Gastrocnemius medialis (tissue), 4 donors: Measurements from ENCODE around the gene NUP214. TPM values are rescaled to one million over a fixed set of nuclear protein-coding genes. Genes with fewer than 3 reads are reported as not detected.

Source experiments
- ATAC-seq, 2 donors: fragments of 150-250 bp; one replicate each; pipeline ENCODE4 v1.9.1; 2016
- DNase-seq, 2 donors: peaks; one replicate each; pipeline ENCODE4 v3.0.0-alpha.2; 2019
- H3K27ac ChIP-seq, 4 donors: fragments of 200-600 bp; sonication (generic); 1 replicate in 1 of 4; 2 replicates in 3 of 4; pipeline ENCODE4 v1.5.1; 2016 to 2018; ENCODE audit warnings: mild to moderate bottlenecking in 2 of 4, moderate library complexity in 1 of 4
- H3K27me3 ChIP-seq, 3 donors: fragments of 200-600 bp; sonication (generic) in 2 of 3; 1 replicate in 1 of 3; 2 replicates in 2 of 3; pipeline versions ENCODE4 v1.5.1 to v1.6.0; 2016 to 2019; ENCODE audit warnings: mild to moderate bottlenecking in 1 of 3, moderate library complexity in 1 of 3
- H3K36me3 ChIP-seq, 2 donors: fragments of 200-600 bp; sonication (generic) in 1 of 2; one replicate each; pipeline ENCODE4 v1.5.1; 2017 to 2018
- H3K4me1 ChIP-seq, 2 donors: fragments of 200-600 bp; sonication (generic) in 1 of 2; one replicate each; pipeline ENCODE4 v1.5.1; 2016 to 2017; ENCODE audit warnings: mild to moderate bottlenecking in 2 of 2
- H3K4me3 ChIP-seq, 4 donors: fragments of 200-600 bp; sonication (generic) in 3 of 4; 1 replicate in 1 of 4; 2 replicates in 3 of 4; pipeline ENCODE4 v1.5.1; 2016 to 2019; ENCODE audit warnings: mild to moderate bottlenecking in 2 of 4
- H3K9me3 ChIP-seq, 3 donors: fragments of 200-600 bp; sonication (generic) in 2 of 3; 1 replicate in 1 of 3; 2 replicates in 2 of 3; pipeline ENCODE4 v1.5.1; 2016 to 2019
- POLR2A ChIP-seq, 2 donors: fragments of 450-650 bp; IDR thresholded peaks; one replicate each; pipeline ENCODE4 v1.6.1; 2017; ENCODE audit warnings: antibody characterized with exemption in 2 of 2, mild to moderate bottlenecking in 2 of 2, moderate library complexity in 2 of 2
- in situ Hi-C, 4 donors: fragments of 200-750 bp; cut with MboI; loops; one replicate each; pipeline versions ENCODE4 v1.15.0 to v1.8.0; 2017; ENCODE audit warnings: low sequenced_read_pairs in 4 of 4
- intact Hi-C: fragments of 100-400 bp; cut with DNase I; formaldehyde crosslinking; loops from one replicate; pipeline ENCODE4 v1.15.1; 2023; ENCODE audit warnings: low total_unique reads
- total RNA-seq, 4 donors: library from RNA; depleted of rRNA; stranded (reverse); fragments of >200 nt; gene quantifications; one replicate each; pipeline versions ENCODE4 v1.1.0 to v1.2.3, GENCODE V29; 2016
- TF ChIP-seq, protein P1 (sequence below), 5 experiments: fragments of 450-650 bp in 3 of 5; fragments of 200-600 bp in 2 of 5; sonication (generic) in 2 of 5; IDR thresholded peaks in 4 of 5; conservative IDR thresholded peaks in 1 of 5; 1 replicate in 4 of 5; 2 replicates in 1 of 5; pipeline ENCODE4 v1.5.1; 2016 to 2019; ENCODE audit warnings: antibody characterized with exemption in 5 of 5, mild to moderate bottlenecking in 3 of 5, moderate library complexity in 3 of 5

NUP214 gene
- total RNA-seq, 4 donors from 2014 or later, result 24.2 to 47.5 (median 29.9) TPM

DNA sequence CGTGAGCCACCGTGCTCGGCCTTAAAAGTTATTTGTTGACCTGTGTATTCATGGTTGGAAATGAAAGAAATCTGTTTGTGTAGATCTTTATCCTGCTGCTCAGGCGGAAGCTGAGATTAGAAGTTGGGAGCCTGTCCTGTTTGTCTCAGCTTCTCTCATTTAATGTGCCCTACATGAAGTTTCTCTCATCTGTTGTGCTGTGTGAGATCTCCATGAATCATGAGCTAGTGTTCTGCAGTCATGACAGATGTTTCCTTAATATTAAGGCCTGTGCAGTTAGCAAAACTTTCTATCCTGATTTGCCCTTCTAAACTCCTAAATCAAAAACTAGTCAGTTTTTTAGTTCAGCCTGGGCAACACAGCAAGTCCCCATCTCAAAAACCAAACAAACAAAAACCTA, 91.4 kb downstream of the NUP214 start:
- intact Hi-C loops (no loop called here), in situ Hi-C loops (no loop called here)
- ATAC-seq (no peak), DNase-seq (no peak)
- TF ChIP-seq, protein P1, sequence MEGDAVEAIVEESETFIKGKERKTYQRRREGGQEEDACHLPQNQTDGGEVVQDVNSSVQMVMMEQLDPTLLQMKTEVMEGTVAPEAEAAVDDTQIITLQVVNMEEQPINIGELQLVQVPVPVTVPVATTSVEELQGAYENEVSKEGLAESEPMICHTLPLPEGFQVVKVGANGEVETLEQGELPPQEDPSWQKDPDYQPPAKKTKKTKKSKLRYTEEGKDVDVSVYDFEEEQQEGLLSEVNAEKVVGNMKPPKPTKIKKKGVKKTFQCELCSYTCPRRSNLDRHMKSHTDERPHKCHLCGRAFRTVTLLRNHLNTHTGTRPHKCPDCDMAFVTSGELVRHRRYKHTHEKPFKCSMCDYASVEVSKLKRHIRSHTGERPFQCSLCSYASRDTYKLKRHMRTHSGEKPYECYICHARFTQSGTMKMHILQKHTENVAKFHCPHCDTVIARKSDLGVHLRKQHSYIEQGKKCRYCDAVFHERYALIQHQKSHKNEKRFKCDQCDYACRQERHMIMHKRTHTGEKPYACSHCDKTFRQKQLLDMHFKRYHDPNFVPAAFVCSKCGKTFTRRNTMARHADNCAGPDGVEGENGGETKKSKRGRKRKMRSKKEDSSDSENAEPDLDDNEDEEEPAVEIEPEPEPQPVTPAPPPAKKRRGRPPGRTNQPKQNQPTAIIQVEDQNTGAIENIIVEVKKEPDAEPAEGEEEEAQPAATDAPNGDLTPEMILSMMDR (IDR thresholded peaks at IDR 0.05 in 4 of 5, conservative IDR thresholded peaks at IDR 0.05 in 1 of 5), result no peak
- no peak for TF ChIP-seq POLR2A (IDR thresholded peaks at IDR 0.05)
- Histone ChIP-seq H3K4me3 (no peak overlapping the region), H3K9me3 (no peaks in the 10 kb centered on the region), H3K36me3 (peaks cover 0 to 10% of the 10 kb centered on the region in 2 donors), H3K27me3 (no peaks in the 10 kb centered on the region), H3K27ac (no peak overlapping the region), H3K4me1 (peaks cover 0 to 7% of the 10 kb centered on the region in 2 donors)

DNA sequence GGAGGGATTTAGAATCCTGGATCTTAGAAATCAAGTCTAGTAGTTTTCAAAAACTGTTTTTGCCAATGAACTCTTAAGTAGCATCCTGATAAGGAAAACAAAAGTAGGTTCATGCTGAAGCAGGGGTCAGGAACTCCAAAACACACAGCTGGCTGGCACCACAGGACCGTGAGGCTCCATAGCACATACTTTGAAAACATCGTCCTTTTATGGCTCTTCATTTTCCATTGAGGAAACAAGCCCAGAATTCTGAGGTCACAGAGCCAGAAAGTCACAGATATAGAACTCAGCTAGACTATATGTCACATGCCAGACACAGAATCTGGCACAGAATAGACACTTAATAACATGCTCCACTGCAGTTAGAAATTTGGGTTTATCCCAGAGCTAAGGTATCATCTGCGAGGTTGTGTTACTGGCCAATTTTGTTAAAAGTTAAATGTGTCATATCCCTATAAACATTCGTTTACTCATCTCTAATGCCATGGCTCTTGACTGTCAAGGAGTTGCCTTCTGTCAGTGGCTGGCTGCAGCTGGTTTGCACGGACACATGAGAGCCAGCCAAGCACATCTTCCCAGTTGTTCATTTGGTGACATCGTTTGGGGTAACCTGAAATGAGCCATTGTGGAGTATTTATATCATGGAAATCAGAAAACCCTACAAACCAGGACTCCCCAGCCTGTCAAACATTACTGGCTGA, 92.1 kb downstream of the NUP214 start:
- ATAC-seq (no peak), DNase-seq (no peak)
- H3K9me3 ChIP-seq, result no peaks in the 10 kb centered on the region
- intact Hi-C loops (no loop called here), in situ Hi-C loops (no loop called here)
- H3K27me3 ChIP-seq, result no peaks in the 10 kb centered on the region
- H3K4me1 ChIP-seq, result peaks cover 0 to 7% of the 10 kb centered on the region in 2 donors
- peaks cover 0 to 7% of the 10 kb centered on the region in 2 donors for H3K36me3 ChIP-seq
- peak overlapping the region in 1 of 4 donors; percentile 11 for H3K27ac ChIP-seq
- TF ChIP-seq, protein P1 (IDR thresholded peaks at IDR 0.05 in 4 of 5, conservative IDR thresholded peaks at IDR 0.05 in 1 of 5), result no peak
- no peak overlapping the region for H3K4me3 ChIP-seq

DNA sequence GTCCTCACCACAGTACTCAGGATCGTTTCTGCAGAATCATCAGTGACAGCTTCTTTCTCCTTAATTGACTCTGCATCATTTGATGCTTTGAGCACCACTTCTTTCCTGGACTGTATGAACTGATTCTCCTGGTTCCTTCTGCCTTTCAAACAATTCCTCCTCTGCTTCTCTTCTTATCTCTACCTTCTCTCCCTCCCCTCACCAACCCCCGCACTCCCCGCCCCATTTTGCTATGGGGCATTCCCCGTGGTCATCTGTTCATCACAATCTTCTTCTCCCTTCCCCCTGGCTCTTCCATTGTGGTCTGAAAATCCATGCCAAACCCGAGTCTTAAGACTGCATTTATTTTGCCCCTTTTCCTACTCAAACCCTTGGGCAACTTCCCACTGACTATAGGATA, 93.0 kb downstream of the NUP214 start:
- peaks cover 0 to 14% of the 10 kb centered on the region in 2 donors for H3K36me3 ChIP-seq
- ATAC-seq (no peak), DNase-seq (no peak)
- in situ Hi-C loops, result no loop called here
- H3K27ac ChIP-seq, result no peak overlapping the region
- H3K4me3 ChIP-seq, result no peak overlapping the region
- TF ChIP-seq, protein P1 (IDR thresholded peaks at IDR 0.05 in 4 of 5, conservative IDR thresholded peaks at IDR 0.05 in 1 of 5), result no peak
- TF ChIP-seq POLR2A (IDR thresholded peaks at IDR 0.05), result no peak
- H3K4me1 ChIP-seq, result peaks cover 0 to 7% of the 10 kb centered on the region in 2 donors
- no peaks in the 10 kb centered on the region for H3K9me3 ChIP-seq
- intact Hi-C loops, result no loop called here
- H3K27me3 ChIP-seq, result no peaks in the 10 kb centered on the region

DNA sequence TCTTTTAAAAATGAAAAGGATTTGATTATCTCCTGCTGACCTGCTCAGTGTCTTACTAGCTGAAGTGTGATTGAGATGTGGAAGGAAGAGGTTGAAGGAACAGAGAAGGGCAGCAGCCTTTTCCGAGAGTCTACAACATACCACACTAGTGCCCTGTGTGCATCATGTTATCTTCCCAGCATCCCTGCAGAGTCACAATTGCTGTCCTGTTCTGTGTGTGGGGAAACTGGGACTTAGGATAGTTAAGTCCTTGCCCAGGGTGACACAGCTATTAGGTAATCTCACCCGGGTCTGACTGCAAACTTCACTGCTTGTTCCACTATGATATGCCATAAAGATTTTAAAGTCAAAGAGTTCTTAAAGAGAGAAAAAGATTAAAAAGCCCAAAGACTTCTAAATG, 95.1 kb downstream of the NUP214 start:
- H3K4me3 ChIP-seq, result no peak overlapping the region
- DNase-seq (no peak), ATAC-seq (no peak)
- no peaks in the 10 kb centered on the region for H3K4me1 ChIP-seq
- intact Hi-C loops, result no loop called here
- no peaks in the 10 kb centered on the region for H3K9me3 ChIP-seq
- in situ Hi-C loops, result no loop called here
- no peak for TF ChIP-seq POLR2A (IDR thresholded peaks at IDR 0.05)
- TF ChIP-seq, protein P1 (IDR thresholded peaks at IDR 0.05 in 4 of 5, conservative IDR thresholded peaks at IDR 0.05 in 1 of 5), result no peak
- H3K27me3 ChIP-seq, result no peaks in the 10 kb centered on the region
- peaks cover 0 to 14% of the 10 kb centered on the region in 2 donors for H3K36me3 ChIP-seq
- no peak overlapping the region for H3K27ac ChIP-seq

DNA sequence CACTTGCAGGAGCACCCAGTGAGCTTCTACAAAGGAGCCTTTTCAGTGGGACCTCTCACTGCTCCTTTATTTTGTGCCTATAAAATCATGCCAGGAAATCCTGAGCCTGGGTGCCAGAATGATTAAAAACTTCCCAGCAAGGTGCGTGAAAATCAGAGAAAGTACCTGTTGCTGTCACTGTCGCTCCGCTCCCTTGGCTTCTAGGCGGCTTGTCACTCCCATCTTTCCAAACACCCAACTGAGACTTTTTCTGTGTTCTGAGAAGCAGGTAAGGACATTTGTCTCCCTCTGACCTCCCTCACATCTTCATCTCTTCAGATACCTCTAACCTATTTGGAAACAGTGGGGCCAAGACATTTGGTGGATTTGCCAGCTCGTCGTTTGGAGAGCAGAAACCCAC, 97.1 kb downstream of the NUP214 start:
- no peak for DNase-seq
- peaks cover 0 to 14% of the 10 kb centered on the region in 2 donors for H3K36me3 ChIP-seq
- H3K4me3 ChIP-seq, result no peak overlapping the region
- no peak overlapping the region for H3K27ac ChIP-seq
- intact Hi-C loops (no loop called here), in situ Hi-C loops (no loop called here)
- TF ChIP-seq, protein P1 (IDR thresholded peaks at IDR 0.05 in 4 of 5, conservative IDR thresholded peaks at IDR 0.05 in 1 of 5), result no peak
- no peak for TF ChIP-seq POLR2A (IDR thresholded peaks at IDR 0.05)
- no peaks in the 10 kb centered on the region for H3K9me3 ChIP-seq
- H3K27me3 ChIP-seq, result no peaks in the 10 kb centered on the region
- H3K4me1 ChIP-seq, result peaks cover under 1 to 8% of the 10 kb centered on the region in 2 donors
- ATAC-seq, result no peak
